NCI-H2227 (cell line): ENCODE measurements around the gene B3GALNT2.

ENCODE experiments used
- DNase-seq: peaks from one replicate; lab custom pipeline; 2025; ENCODE audit not compliant: unreplicated experiment; lab: John Stamatoyannopoulos, UW

B3GALNT2 gene

DNA sequence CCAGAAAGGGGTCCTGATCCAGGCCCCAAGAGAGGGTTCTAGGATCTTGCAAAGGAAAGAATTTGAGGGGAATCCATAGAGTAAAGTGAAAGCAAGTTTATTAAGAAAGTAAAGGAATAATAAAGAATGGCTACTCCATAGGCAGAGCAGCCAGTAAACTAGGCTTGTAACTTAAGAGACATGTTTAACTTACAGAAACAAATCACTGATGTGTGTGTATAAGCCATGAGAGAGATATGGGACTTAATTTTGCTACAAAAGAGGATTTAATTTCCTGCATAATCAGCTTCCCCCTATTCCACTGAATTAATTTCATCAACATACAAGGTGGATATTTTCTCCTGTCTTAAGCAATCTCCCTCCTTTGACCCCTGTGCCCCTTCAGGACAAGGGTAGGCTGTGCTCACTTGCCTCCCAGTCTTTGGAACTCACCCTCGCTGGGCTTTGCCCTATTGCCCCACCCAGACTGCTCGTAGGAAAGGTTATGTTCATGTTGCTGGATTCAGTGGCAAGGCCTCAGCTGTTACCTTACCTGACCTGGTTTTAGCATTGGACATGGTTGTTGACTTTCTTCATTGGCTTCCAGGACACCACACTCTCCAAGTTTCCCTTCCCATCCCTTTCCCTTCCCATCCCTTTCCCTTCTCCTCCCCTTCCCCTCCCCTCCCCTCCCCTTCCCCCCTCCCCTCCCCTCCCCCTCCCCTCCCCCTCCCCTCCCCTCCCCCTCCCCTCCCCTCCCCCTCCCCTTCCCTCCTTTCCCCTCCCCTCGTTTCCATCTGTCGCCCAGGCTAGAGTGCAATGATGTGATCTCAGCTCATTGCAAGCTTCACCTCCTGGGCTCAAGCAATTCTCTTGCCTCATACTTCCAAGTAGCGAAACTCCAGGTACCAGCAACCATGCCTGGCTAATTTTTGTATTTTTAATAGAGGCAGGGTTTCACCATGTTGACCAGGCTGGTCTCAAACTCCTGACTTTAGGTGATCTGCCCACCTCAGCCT, 92.5 kb downstream of the B3GALNT2 start:
- no peak for DNase-seq

DNA sequence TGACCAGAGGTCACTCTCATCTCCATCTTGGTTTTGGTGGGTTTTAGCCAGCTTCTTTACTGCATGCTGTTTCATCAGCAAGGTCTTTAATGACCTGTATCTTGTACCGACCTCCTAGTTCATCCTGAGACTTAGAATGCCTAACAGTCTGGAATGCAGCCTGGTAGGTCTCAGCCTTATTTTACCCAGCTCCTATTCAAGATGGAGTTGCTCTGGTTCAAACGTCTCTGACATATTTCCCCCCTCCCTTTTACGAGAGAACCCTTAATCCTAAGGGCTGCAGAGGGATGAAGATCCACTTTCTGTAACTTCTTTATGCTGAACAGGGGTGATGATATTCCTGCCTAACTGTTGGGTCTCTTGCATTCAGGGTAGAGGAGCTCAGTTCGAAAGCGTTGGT, 93.8 kb downstream of the B3GALNT2 start:
- DNase-seq = no peak

DNA sequence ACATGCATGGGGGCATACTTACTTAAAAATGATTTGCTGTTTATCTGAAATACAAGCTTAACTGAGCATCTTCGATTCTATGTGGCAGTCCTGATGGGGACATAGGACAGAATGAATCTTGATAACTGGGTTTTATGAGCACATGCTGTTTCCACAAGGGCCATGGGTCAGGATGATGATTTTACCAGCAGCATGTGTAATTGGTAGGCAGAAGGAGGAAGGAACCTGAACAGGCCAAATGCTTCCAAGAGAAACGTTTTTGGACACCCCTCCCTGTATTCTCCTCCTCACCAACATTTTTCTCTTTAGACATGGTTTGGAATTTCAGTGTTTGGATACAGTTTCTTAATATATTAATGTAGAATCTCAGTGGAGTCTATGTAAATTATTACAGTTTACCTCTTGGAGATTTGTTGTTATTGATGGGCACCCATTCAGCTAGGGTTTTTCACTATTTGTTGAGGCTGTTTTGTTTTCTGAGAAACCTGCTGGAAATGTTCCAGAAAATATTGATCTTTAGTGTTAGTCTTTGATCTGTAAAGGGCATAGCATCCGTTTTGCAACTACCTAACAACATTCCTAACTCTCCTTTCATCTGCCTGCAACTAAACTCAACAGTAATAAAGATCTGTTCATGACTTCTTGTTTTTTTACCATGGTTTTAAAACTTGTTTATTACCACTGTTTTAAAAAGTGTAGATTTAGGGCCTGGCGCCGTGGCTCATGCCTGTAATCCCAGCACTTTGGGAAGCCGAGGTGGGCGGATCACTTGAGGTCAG, 95.0 kb downstream of the B3GALNT2 start:
- DNase-seq = peak; percentile 25

DNA sequence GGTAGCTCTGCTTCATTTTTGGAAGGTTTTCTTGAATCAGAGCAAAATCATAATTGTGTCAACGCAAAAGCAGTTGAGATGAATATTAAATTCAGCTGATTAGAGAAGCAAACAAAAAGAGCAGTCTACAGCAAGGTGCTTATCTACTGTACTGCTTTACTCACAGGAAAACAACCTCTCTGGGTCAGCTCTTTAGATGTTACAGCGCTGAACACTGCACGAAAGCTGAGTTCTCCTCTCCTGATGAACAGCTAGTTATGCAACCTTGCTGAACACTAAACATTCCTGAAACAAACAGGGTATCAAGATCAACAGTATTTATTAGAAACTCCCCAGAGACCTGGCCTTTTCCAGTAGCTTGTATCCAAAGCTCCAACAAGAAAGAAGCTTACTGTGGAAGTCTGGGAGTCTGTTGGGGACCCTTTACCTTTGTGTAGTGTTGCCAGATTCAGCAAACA, 95.7 kb downstream of the B3GALNT2 start:
- DNase-seq = no peak

DNA sequence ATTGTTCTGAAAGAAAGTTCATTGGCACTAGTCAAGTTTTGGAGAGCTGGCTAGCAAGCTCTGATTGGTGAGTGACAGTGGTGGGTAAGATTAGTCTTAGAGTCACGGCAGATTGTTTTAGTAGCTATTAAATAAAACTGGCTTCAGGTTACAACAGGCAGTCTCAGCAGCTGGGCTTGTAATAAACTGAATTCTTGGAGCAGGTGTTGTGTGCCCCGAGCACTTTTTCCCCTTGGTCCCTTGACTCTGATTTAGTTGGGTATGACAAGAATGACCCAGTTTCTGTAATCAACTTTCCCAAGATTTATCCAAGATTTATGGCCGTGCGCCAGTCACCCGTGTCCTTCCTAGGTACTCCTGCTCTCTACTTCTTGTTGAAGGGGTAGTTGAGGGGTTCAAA, 96.8 kb downstream of the B3GALNT2 start:
- DNase-seq = no peak

DNA sequence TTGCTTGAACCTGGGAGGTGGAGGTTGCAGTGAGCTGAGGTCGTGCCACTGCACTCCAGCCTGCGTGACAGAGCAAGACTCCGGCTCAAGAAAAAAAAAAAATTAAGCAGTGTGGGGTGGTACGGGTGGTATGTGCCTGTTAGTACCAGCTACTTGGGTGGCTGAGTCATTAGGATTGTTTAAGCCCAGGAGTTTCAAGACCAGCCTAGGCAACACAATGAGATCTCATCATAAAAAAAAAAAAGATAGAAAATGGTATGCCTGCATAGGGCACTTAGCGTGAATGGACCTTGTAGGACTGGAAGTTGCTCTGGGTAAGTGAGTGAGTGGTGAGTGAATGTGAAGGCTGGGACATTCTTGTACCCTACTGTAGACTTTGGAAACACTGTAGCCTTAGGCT, 100.1 kb downstream of the B3GALNT2 start:
- DNase-seq = no peak

DNA sequence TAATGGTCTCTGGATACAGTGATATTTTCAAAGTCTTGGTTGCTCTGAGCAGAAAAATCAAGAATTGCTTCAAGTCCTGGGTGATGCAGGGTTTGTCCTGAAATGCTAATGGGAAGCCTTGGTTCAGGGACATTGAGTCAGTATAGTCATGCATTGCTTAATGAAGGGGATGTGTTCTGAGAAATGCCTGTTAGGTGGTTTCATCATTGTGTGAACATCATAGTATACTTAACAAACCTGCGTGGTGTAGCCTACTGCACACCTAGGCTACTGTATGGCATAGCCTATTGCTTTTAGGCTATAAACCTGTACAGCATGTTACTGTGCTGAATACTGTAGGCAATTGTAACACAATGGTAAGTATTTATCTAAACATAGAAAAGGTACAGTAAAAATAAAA, 100.7 kb downstream of the B3GALNT2 start:
- no peak for DNase-seq

DNA sequence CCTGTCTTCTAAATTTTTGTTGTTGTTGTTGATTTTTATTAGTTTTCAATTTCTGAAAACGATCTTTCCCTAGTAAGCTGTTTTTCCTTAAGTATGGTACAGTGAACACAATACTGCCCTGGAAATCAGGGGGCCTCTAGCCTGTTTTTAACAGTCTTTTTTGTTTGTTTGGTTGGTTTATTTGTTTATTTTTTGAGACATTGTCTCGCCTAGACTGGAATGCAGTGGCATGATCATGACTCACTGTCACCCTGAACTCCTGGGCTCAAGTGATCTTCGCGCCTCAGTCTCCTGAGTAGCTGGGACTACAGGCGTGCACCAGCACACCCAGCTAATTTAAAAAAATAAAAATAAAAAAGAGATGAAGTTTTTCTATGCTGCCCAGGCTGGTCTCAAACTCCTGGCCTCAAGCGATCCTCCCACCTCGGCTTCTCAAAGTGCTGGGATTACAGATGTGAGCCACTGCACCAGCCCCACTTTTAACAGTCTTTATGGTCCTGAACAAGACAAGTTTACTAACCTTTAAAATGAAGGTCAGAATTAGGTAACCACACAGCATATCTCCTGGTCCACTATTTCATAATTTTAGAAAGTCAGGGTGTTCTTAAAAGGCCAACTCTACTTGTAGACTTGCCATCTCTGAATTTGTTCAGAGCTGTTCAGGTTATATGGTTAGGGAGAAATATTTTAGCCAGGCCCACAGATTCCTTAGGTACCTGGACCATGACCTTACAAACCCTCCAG, 101.6 kb downstream of the B3GALNT2 start:
- no peak for DNase-seq

DNA sequence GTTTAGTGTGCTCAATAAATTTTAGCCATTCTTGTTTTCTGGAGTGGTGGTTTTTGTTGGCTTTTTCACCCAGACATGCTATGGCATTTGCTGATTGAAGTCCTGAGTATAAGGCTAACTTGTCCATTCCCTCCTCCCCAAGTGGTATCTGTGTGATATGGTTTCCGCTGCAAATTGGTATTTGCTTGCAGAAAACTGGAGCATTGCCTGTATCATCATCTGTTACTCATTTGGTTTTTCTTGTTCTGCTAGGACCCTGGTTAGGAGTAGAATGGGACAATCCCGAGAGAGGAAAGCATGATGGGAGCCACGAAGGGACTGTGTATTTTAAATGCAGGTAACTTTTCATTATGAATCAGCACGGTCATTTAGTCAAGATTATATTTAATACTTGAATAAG, 103.0 kb downstream of the B3GALNT2 start:
- no peak for DNase-seq
